Liver (tissue), 9 donors: ENCODE measurements around the gene PPIE. TPM values are rescaled to one million over a fixed set of nuclear protein-coding genes. Genes with fewer than 3 reads are reported as not detected.

Experiments
- DNase-seq: peaks from one replicate; pipeline ENCODE4 v3.0.0-alpha.2; 2017; ENCODE audit warnings: low spot score
- H3K27ac ChIP-seq, 2 donors: one replicate each; pipeline ENCODE4 v1.7.0; 2013; ENCODE audit warnings: inconsistent platforms in 2 of 2, low read length in 2 of 2, control low read depth in 1 of 2, low read depth in 1 of 2, mild to moderate bottlenecking in 1 of 2
- H3K27me3 ChIP-seq, 4 donors: one replicate each; pipeline versions ENCODE4 v1.6.1 to v1.7.0; 2013; ENCODE audit warnings: low read length in 3 of 4, inconsistent platforms in 1 of 4, mild to moderate bottlenecking in 1 of 4, moderate library complexity in 1 of 4; ENCODE audit not compliant: control insufficient read depth in 4 of 4, insufficient read depth in 4 of 4
- H3K36me3 ChIP-seq, 4 donors: one replicate each; pipeline versions ENCODE4 v1.6.1 to v1.7.0; 2013; ENCODE audit warnings: low read length in 3 of 4, mild to moderate bottlenecking in 3 of 4, low read depth in 1 of 4, moderate library complexity in 1 of 4; ENCODE audit not compliant: control insufficient read depth in 4 of 4, insufficient read depth in 3 of 4
- H3K4me1 ChIP-seq, 4 donors: one replicate each; pipeline versions ENCODE4 v1.6.1 to v1.7.0; 2013; ENCODE audit warnings: low read length in 3 of 4, mild to moderate bottlenecking in 3 of 4, moderate library complexity in 1 of 4; ENCODE audit not compliant: control insufficient read depth in 4 of 4, insufficient read depth in 4 of 4
- H3K4me3 ChIP-seq, 3 donors: one replicate each; pipeline versions ENCODE4 v1.6.1 to v1.7.0; 2013; ENCODE audit warnings: low read length in 3 of 3, control low read depth in 1 of 3, low read depth in 1 of 3, mild to moderate bottlenecking in 1 of 3
- H3K9ac ChIP-seq, 2 donors: one replicate each; pipeline ENCODE4 v1.7.0; 2013; ENCODE audit warnings: low read length in 2 of 2, mild to moderate bottlenecking in 2 of 2, moderate library complexity in 2 of 2, control low read depth in 1 of 2, low read depth in 1 of 2
- H3K9me3 ChIP-seq, 4 donors: one replicate each; pipeline versions ENCODE4 v1.6.1 to v1.7.0; 2013; ENCODE audit warnings: low read length in 3 of 4; ENCODE audit not compliant: control insufficient read depth in 4 of 4
- EGR1 ChIP-seq, 2 donors: IDR thresholded peaks; 2 replicates each; pipeline ENCODE4 v1.6.1; 2016 to 2018; ENCODE audit warnings: antibody characterized with exemption in 2 of 2, low read depth in 2 of 2
- FOXA1 ChIP-seq: IDR thresholded peaks from 2 replicates; pipeline ENCODE4 v1.6.1; 2016; ENCODE audit warnings: antibody characterized with exemption
- FOXA2 ChIP-seq: IDR thresholded peaks from 2 replicates; pipeline ENCODE4 v1.6.1; 2016; ENCODE audit warnings: antibody characterized with exemption
- GABPA ChIP-seq, 2 donors: IDR thresholded peaks in 1 of 2; conservative IDR thresholded peaks in 1 of 2; 2 replicates each; pipeline ENCODE4 v1.6.1; 2016; ENCODE audit warnings: antibody characterized with exemption in 2 of 2, mild to moderate bottlenecking in 1 of 2, moderate library complexity in 1 of 2
- HNF4A ChIP-seq, 2 donors: conservative IDR thresholded peaks; 2 replicates each; pipeline ENCODE4 v1.6.1; 2016; ENCODE audit warnings: antibody characterized with exemption in 2 of 2, mild to moderate bottlenecking in 2 of 2
- HNF4G ChIP-seq: IDR thresholded peaks from 2 replicates; pipeline ENCODE4 v1.6.1; 2016; ENCODE audit warnings: antibody characterized with exemption
- JUND ChIP-seq, 2 donors: IDR thresholded peaks; 2 replicates each; pipeline ENCODE4 v1.6.1; 2016; ENCODE audit warnings: antibody characterized with exemption in 2 of 2
- NR2F2 ChIP-seq: IDR thresholded peaks from 2 replicates; pipeline ENCODE4 v1.6.1; 2016; ENCODE audit warnings: antibody characterized with exemption
- RAD21 ChIP-seq, 2 donors: IDR thresholded peaks; 2 replicates each; pipeline ENCODE4 v1.6.1; 2016; ENCODE audit warnings: antibody characterized with exemption in 2 of 2, mild to moderate bottlenecking in 2 of 2
- REST ChIP-seq: IDR thresholded peaks from 2 replicates; pipeline ENCODE4 v1.6.1; 2016; ENCODE audit warnings: antibody characterized with exemption, mild to moderate bottlenecking
- RXRA ChIP-seq, 2 donors: IDR thresholded peaks; 2 replicates each; pipeline ENCODE4 v1.6.1; 2017 to 2018; ENCODE audit warnings: antibody characterized with exemption in 2 of 2, mild to moderate bottlenecking in 1 of 2
- SP1 ChIP-seq: IDR thresholded peaks from 2 replicates; pipeline ENCODE4 v1.6.1; 2018; ENCODE audit warnings: antibody characterized with exemption, mild to moderate bottlenecking
- TAF1 ChIP-seq: conservative IDR thresholded peaks from 2 replicates; pipeline ENCODE4 v1.6.1; 2016; ENCODE audit warnings: antibody characterized with exemption, mild to moderate bottlenecking
- YY1 ChIP-seq: IDR thresholded peaks from 2 replicates; pipeline ENCODE4 v1.6.1; 2016; ENCODE audit warnings: antibody characterized with exemption, mild to moderate bottlenecking
- WGBS: extraction: QIAGEN DNeasy Blood & Tissue Kit; methylation state at CpG from one replicate; pipeline ENCODE4 v1.1.7; 2013; 5-methylcytosine and 5-hydroxymethylcytosine counted together
- polyA plus RNA-seq, 2 donors: library from polyadenylated mRNA; stranded (reverse) in 1 of 2; unstranded in 1 of 2; fragments of 200-250 nt in 1 of 2; fragments of >200 nt in 1 of 2; fragmentation: Nextera tagmentation in 1 of 2; extraction: Ambion mirVana in 1 of 2; gene quantifications; one replicate each; pipeline versions ENCODE4 v1.2.1 to v1.2.3, GENCODE V29; 2013 to 2015
- total RNA-seq, 2 donors: library from RNA; depleted of rRNA; stranded (reverse); fragments of >200 nt; gene quantifications; one replicate each; pipeline ENCODE4 v1.2.3, GENCODE V29; 2014
- TF ChIP-seq, protein P1 (sequence below): fragments of 150-350 bp; IDR thresholded peaks from 2 replicates; pipeline ENCODE4 v1.5.1; 2017; ENCODE audit warnings: improper control_type of control experiment, low read depth, low read length; ENCODE audit not compliant: missing input control
- TF ChIP-seq, protein P2 (sequence below): IDR thresholded peaks from 2 replicates; pipeline ENCODE4 v1.6.1; 2016; ENCODE audit warnings: antibody characterized with exemption
- TF ChIP-seq, protein P3 (sequence below): IDR thresholded peaks from 2 replicates; pipeline ENCODE4 v1.6.1; 2016; ENCODE audit warnings: antibody characterized with exemption
- TF ChIP-seq, protein P4 (sequence below): IDR thresholded peaks from 2 replicates; pipeline ENCODE4 v1.6.1; 2016; ENCODE audit warnings: antibody characterized with exemption
- donor health status: healthy.
- donor health status: healthy.
- donor health status: healthy.
- donor health status: healthy.
- donor health status: healthy.

Gene PPIE
- total and polyA plus RNA-seq, 4 donors, result 15.5 to 23.6 (median 19.2) TPM

DNA sequence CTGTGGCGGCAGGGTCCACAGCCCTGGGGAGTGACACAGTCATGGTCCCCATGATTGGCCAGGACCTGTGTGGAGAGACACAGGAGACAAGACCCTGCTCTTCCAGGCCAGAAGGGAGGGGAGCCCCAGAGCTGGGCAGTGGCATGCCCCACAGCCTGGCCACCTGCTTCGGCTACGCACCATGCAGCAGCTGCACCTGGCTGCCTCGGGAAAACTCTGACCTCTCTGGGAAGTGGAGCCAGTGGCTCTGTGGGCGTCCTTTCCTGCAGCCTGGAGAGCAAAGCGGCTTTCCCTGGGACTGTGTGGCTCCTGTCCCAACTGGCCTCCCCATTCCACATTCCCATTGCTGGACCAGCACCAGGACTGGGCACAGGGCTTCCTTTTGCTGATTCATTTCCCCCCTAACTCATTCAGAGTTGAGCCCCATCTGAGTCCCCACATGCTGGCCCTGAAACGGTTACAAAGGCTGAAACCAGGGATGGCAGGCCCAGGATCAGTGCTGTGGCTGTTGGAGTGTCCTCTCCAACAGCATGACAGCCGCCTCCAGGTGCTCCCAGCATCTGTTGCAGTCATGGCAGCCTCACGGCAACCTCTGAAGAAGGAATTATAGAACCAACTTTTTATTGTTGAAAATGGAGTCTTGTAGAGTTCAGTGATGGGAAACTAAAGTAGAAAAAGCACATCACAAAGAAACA, 17.4 kb downstream of the PPIE start:
- no peak overlapping the region for H3K4me3 ChIP-seq
- no peak for DNase-seq
- H3K27ac ChIP-seq, result no peak overlapping the region
- TF ChIP-seq, protein P1, sequence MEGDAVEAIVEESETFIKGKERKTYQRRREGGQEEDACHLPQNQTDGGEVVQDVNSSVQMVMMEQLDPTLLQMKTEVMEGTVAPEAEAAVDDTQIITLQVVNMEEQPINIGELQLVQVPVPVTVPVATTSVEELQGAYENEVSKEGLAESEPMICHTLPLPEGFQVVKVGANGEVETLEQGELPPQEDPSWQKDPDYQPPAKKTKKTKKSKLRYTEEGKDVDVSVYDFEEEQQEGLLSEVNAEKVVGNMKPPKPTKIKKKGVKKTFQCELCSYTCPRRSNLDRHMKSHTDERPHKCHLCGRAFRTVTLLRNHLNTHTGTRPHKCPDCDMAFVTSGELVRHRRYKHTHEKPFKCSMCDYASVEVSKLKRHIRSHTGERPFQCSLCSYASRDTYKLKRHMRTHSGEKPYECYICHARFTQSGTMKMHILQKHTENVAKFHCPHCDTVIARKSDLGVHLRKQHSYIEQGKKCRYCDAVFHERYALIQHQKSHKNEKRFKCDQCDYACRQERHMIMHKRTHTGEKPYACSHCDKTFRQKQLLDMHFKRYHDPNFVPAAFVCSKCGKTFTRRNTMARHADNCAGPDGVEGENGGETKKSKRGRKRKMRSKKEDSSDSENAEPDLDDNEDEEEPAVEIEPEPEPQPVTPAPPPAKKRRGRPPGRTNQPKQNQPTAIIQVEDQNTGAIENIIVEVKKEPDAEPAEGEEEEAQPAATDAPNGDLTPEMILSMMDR, result no peak
- TF ChIP-seq NR2F2 (no peak), RAD21 (IDR thresholded peaks at IDR 0.05) (no peak)
- TF ChIP-seq, protein P2, sequence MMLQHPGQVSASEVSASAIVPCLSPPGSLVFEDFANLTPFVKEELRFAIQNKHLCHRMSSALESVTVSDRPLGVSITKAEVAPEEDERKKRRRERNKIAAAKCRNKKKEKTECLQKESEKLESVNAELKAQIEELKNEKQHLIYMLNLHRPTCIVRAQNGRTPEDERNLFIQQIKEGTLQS, result no peak
- H3K9ac ChIP-seq, result no peak overlapping the region
- H3K36me3 ChIP-seq, result peaks cover 12 to 78% (median 42%) of the 10 kb centered on the region in 4 donors
- H3K9me3 ChIP-seq, result no peaks in the 10 kb centered on the region
- no peaks in the 10 kb centered on the region for H3K27me3 ChIP-seq
- no peaks in the 10 kb centered on the region for H3K4me1 ChIP-seq
- WGBS, result 91% methylated on average over 9 of the region's 9 CpGs

- DNase-seq, result peak; percentile 41
- no peak overlapping the region for H3K27ac ChIP-seq
- H3K27me3 ChIP-seq, result no peaks in the 10 kb centered on the region
- H3K9ac ChIP-seq, result no peak overlapping the region
- H3K9me3 ChIP-seq, result no peaks in the 10 kb centered on the region
- 88% methylated on average over 5 of the region's 5 CpGs for WGBS
- peaks cover 5 to 65% (median 32%) of the 10 kb centered on the region in 4 donors for H3K36me3 ChIP-seq
- no peak for TF ChIP-seq NR2F2
- no peak for TF ChIP-seq RXRA (IDR thresholded peaks at IDR 0.05)
- TF ChIP-seq, protein P3, sequence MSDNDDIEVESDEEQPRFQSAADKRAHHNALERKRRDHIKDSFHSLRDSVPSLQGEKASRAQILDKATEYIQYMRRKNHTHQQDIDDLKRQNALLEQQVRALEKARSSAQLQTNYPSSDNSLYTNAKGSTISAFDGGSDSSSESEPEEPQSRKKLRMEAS, result no peak
- no peak for TF ChIP-seq HNF4A (conservative IDR thresholded peaks at IDR 0.05)
- TF ChIP-seq GABPA (IDR thresholded peaks at IDR 0.05 in 1 of 2, conservative IDR thresholded peaks at IDR 0.05 in 1 of 2), result no peak
- TF ChIP-seq JUND (IDR thresholded peaks at IDR 0.05), result no peak
- TF ChIP-seq, protein P1, result no peak
- no peak for TF ChIP-seq RAD21 (IDR thresholded peaks at IDR 0.05)
- no peak for TF ChIP-seq FOXA1
- no peak for TF ChIP-seq FOXA2
- TF ChIP-seq, protein P4, sequence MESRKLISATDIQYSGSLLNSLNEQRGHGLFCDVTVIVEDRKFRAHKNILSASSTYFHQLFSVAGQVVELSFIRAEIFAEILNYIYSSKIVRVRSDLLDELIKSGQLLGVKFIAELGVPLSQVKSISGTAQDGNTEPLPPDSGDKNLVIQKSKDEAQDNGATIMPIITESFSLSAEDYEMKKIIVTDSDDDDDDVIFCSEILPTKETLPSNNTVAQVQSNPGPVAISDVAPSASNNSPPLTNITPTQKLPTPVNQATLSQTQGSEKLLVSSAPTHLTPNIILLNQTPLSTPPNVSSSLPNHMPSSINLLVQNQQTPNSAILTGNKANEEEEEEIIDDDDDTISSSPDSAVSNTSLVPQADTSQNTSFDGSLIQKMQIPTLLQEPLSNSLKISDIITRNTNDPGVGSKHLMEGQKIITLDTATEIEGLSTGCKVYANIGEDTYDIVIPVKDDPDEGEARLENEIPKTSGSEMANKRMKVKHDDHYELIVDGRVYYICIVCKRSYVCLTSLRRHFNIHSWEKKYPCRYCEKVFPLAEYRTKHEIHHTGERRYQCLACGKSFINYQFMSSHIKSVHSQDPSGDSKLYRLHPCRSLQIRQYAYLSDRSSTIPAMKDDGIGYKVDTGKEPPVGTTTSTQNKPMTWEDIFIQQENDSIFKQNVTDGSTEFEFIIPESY, result no peak
- no peak for TF ChIP-seq HNF4G
- no peak for TF ChIP-seq TAF1
- no peak for TF ChIP-seq REST
- no peak for TF ChIP-seq SP1
- TF ChIP-seq, protein P2, result no peak
- TF ChIP-seq YY1, result no peak
- TF ChIP-seq EGR1 (IDR thresholded peaks at IDR 0.05; ENCODE audit: low read depth in 2 of 2), result no peak
- H3K4me1 ChIP-seq, result no peaks in the 10 kb centered on the region
- no peak overlapping the region for H3K4me3 ChIP-seq
These were observed 18.8 kb downstream of the PPIE start for GRCh38 chr1:39757501-39757900.
